AG09309 (cell line): Measurements from ENCODE around the gene ZNF23.

ENCODE experiments used
- DNase-seq: peaks from one replicate; pipeline ENCODE4 v3.0.0-alpha.2; 2010; ENCODE audit warnings: low read depth
- H3K4me3 ChIP-seq: 2 replicates; pipeline ENCODE4 v1.5.1; 2011; ENCODE audit warnings: mild to moderate bottlenecking, low read depth, low read length, moderate library complexity; ENCODE audit not compliant: control insufficient read depth
- CTCF ChIP-seq: IDR thresholded peaks from 2 replicates; pipeline ENCODE4 v1.5.1; 2011; ENCODE audit warnings: mild to moderate bottlenecking, low read depth, low read length, inconsistent platforms; ENCODE audit not compliant: insufficient read depth, control insufficient read depth; ENCODE audit errors: missing control alignments

ZNF23 gene

GRCh38 chr16:71459510-71459909 is 2.5 kb downstream of the ZNF23 start:
- no peak for DNase-seq
- TF ChIP-seq CTCF: no peak
- no peak overlapping the region for H3K4me3 ChIP-seq

- no peak for DNase-seq
- H3K4me3 ChIP-seq: no peak overlapping the region
- TF ChIP-seq CTCF: no peak
Observed at GRCh38 chr16:71456801-71457200, 5.2 kb downstream of the ZNF23 start.

GRCh38 chr16:71453036-71453435 is 9.0 kb downstream of the ZNF23 start:
- no peak for DNase-seq
- H3K4me3 ChIP-seq: no peak overlapping the region
- TF ChIP-seq CTCF: no peak

GRCh38 chr16:71449020-71449419 is 13.0 kb downstream of the ZNF23 start:
- DNase-seq: no peak
- no peak for TF ChIP-seq CTCF
- no peak overlapping the region for H3K4me3 ChIP-seq

- no peak overlapping the region for H3K4me3 ChIP-seq
- no peak for DNase-seq
- no peak for TF ChIP-seq CTCF
Observed at GRCh38 chr16:71448274-71448866, 13.7 kb downstream of the ZNF23 start.

GRCh38 chr16:71443714-71444113 is 18.3 kb downstream of the ZNF23 start:
- TF ChIP-seq CTCF: no peak
- DNase-seq: no peak
- H3K4me3 ChIP-seq: no peak overlapping the region

GRCh38 chr16:71442051-71442440 is 20.0 kb downstream of the ZNF23 start, which contains the start of gene TLE7:
TSS of gene TLE7 (minus strand) at chr16:71442054. CDS start at chr16:71433324, 8,730 bp downstream.
- TF ChIP-seq CTCF: no peak
- DNase-seq: no peak

More at GRCh38 chr16:71442051-71442440, 20.0 kb downstream of the ZNF23 start, which contains the start of gene TLE7:
- H3K4me3 ChIP-seq: no peak within 1 kb of the TSS
